ENCODE data around the gene MUC5AC. TPM values are rescaled to one million over a fixed set of nuclear protein-coding genes. Genes with fewer than 3 reads are reported as not detected.
"Not testable (repeated sequence)": the region's sequence is repeated elsewhere in the genome, so short reads cannot be mapped to it uniquely, and the experiment has no call there.

MUC5AC gene
- total RNA-seq, 1 donor from 2014 or later = 0.03 TPM

DNA sequence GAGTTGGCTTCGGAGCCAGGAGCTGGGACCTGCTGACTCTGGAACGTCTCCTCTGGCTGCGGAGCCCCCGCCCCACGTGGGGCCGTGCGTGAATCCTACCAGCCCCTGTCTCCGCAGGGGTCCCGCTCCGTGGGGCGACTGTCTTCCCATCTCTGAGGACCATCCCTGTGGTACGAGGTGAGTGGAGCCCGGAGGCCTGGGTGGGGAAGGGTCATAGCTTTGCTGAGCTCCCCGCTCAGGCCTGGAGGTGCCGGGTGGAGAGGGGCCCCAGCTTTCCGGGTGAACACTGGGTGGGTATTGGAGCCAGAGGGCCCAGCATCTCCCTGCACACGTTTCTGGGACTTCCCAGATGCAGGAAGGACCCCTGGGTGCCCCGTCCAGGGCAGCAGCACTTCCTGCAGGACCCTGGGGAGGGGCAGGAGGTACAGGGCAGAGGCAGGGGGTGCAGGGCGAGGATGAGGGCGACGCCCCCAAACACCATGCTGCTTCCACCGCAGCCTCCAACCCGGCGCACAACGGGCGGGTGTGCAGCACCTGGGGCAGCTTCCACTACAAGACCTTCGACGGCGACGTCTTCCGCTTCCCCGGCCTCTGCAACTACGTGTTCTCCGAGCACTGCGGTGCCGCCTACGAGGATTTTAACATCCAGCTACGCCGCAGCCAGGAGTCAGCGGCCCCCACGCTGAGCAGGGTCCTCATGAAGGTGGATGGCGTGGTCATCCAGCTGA, 3.8 kb downstream of the MUC5AC start:
- ATAC-seq = no peak
- no peak for DNase-seq (ENCODE audit: low spot score)

DNA sequence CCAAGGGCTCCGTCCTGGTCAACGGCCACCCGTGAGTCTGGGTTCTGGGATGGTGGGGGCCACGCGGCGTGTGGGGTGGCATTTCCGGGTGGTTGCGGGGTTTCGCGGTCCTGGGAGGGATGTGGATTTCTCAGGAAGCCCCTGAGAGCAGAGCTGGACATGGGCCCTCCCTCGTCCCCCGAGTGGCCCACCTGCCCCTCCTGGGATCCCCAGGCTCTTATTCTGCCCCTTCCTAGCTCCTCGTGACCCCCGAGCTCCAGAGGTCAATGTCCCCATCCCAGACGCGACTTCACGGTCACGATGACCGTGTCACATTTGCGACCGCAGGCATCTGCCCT, 4.4 kb downstream of the MUC5AC start:
- no peak for ATAC-seq

DNA sequence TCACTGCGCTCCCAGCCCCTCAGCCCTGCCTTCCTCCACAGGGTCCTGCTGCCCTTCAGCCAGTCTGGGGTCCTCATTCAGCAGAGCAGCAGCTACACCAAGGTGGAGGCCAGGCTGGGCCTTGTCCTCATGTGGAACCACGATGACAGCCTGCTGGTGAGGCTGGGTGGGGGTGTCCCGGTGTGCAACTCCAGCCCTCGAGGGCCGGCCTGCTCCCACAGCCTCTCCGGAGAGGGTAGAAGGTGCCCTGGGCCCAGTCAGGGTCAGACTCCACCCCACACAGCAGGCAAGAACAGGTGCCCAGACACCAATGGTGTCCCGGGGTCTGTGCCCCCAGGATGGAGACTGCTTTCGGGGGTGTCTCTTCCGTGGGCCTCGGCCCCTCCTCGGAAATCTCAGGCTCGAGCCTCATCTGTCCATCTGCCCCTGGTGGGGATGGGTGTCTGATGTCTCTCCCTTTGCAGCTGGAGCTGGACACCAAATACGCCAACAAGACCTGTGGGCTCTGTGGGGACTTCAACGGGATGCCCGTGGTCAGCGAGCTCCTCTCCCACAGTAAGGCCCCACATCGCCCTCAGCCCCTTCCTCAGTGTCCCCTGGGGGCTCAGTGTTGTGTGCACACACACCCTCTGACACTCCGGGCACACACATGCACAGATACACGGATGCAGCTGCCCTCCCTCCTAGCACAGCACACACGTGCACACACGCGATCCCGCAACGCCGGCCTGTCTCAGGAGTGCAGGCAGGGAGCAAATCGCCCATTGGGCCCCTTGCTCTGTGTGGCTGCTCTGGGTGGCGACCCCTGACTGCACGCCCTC, 4.9 kb downstream of the MUC5AC start:
- ATAC-seq = no peak
- DNase-seq (ENCODE audit: low spot score) = no peak

More for the DNA sequence above, 4.4 kb downstream of the MUC5AC start:
- no peak for DNase-seq (ENCODE audit: low spot score)

DNA sequence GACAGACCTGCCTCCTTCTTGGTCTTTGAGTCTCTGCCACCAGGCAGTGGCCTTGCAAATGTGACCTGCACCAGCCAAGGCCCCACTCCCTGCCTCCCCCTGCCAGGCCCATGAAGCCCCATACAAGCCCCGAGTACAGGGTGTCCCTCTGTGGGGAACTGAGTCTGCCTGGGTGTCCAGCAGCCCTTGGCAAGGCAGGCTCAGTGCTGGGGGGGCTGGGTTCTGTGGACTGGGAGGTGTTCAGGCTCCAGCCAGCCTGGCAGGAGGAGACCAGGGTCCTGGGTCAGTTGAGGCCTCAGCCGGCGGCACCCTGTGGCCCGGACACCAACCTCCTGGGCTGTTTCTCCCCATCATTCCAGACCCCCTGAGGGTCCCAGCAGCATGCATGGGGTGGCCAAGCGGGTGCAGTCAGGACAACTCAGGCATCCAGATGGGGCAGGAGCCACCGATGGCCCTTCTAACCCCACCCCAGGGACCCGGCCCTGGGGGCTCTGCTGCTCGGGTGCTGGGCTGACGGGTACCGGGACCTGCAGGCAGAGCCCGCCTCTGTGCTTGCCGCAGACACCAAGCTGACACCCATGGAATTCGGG, 5.7 kb downstream of the MUC5AC start:
- ATAC-seq = no peak
- no peak for DNase-seq (ENCODE audit: low spot score)

DNA sequence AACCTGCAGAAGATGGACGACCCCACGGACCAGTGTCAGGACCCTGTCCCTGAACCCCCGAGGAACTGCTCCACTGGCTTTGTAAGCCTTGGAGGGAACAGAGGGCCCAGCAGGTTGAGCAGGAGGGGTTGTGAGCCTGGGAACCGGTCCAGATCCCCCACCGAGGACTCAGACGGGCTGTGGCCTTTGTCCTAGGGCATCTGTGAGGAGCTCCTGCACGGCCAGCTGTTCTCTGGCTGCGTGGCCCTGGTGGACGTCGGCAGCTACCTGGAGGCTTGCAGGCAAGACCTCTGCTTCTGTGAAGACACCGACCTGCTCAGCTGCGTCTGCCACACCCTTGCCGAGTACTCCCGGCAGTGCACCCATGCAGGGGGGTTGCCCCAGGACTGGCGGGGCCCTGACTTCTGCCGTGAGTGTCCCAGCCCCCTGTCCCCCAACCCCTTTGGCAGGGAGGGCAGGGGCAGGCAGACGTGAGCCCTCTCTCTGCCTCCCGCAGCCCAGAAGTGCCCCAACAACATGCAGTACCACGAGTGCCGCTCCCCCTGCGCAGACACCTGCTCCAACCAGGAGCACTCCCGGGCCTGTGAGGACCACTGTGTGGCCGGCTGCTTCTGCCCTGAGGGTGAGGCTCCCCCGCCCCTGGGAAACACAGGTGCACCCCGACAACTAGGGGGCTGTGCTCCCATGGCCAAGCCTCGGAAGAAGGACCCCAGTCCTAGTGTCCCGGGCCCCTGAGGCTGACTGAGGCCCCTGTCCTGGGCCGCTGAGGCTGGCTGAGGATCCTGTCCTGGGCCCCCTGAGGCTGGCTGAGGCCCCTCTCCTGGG, 6.4 kb downstream of the MUC5AC start:
- ATAC-seq (no peak), DNase-seq (ENCODE audit: low spot score) (no peak)

DNA sequence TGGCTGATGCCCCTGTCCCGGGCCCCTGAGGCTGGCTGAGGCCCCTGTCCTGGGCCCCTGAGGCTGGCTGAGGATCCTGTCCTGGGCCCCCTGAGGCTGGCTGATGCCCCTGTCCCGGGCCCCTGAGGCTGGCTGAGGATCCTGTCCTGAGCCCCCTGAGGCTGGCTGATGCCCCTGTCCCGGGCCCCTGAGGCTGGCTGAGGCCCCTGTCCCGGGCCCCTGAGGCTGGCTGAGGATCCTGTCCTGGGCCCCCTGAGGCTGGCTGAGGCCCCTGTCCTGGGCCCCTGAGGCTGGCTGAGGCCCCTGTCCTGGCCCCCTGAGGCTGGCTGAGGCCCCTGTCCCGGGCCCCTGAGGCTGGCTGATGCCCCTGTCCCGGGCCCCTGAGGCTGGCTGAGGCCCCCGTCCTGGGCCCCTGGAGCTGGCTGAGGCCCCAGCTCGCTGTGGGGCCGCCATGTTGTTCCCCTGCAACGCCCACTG, 7.1 kb downstream of the MUC5AC start:
- not testable (repeated sequence) for ATAC-seq; DNase-seq (ENCODE audit: low spot score)

DNA sequence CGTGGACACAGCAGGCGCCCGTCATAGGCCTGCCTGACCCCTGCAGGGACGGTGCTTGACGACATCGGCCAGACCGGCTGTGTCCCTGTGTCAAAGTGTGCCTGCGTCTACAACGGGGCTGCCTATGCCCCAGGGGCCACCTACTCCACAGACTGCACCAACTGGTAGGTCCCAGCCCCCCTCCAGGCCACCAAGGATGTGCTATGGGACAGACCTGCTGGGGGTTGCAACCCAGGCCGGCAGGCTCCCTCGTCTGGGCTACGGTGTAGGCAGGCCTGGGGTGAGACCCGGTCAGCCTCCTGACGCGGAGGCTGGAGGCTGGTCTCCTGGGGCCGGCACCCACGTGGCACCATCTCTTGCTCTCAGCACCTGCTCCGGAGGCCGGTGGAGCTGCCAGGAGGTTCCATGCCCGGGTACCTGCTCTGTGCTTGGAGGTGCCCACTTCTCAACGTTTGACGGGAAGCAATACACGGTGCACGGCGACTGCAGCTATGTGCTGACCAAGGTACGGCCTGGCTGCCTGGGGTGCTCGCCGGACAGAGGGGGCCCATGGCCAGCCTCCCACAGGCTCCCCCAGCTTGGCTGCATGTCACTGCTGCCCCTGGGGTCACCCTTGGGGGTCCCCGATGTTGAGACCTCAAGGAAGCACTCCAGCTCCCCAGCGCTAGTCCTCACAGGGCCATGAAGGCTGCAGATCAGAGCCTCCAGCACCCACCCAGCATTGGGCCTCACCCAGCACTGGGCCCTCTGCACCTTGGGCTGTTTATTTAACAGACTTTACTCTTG, 7.7 kb downstream of the MUC5AC start:
- ATAC-seq = no peak
- no peak for DNase-seq (ENCODE audit: low spot score)

DNA sequence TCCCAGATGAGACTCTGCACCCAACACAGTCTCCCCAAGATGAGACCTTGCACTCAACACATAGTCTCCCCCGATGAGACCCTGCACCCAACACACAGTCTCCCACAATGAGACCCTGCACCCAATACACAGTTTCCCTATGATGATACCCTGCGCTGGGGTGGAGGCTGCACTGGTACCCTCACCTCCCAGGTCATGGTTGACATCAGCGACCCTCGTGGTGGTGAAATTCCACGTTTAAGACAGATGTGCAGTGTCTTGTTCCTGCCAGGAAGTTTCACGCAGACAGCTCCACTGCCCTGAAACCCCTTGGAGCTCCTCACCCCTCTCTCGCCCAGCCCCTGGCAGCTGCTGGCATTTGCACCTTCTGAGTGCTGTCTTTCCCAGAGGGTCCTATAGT, 9.5 kb downstream of the MUC5AC start:
- DNase-seq (ENCODE audit: low spot score) (no peak), ATAC-seq (no peak)

DNA sequence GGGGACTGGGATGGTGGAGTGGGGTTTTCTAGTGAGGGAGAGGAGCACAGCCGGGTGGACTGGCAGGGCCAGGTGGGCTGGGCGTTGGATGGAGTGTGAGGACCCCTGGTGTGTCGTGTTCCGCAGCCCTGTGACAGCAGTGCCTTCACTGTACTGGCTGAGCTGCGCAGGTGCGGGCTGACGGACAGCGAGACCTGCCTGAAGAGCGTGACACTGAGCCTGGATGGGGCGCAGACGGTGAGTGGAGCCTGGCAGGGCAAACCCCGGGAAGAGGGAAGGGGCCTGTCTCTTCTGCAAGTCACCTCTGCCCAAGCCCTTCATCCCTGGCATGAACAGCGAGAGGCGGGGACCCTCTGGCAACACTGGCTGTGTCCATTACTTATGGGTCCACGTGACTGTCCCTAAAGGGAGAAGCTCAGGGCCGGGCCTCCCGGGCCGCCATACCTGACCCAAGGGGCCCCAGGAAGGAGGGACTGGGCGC, 10.0 kb downstream of the MUC5AC start:
- ATAC-seq (no peak), DNase-seq (ENCODE audit: low spot score) (no peak)

DNA sequence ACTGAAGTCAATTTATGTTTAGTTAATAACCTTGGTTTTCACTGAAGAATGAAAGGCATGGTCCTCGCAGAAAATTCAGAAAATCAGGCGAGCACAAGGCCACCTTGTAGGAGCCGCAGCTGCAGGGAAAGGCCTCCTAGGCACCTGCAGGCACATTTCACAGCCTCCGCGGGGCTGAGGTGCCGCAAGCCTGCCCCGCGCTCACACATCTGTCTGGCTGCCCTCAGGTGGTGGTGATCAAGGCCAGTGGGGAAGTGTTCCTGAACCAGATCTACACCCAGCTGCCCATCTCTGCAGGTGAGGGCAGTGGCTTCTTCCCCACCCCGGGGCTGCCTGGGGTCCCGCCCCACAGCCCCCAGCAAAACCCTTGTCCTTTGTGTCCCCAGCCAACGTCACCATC, 10.5 kb downstream of the MUC5AC start:
- ATAC-seq (no peak), DNase-seq (ENCODE audit: low spot score) (no peak)

DNA sequence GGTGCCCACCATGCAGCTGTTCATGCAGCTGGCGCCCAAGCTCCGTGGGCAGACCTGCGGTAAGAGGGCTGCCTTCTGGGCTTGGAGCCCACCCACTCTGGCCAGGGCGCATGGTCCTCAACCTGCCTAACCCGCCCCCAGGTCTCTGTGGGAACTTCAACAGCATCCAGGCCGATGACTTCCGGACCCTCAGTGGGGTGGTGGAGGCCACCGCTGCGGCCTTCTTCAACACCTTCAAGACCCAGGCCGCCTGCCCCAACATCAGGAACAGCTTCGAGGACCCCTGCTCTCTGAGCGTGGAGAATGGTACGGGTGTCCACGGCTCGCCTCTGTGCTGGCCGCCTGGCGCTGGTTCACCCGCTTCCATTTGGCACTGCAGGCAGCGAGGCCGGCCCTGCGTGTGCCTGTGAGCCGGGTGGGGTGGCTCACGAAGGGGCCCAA, 11.0 kb downstream of the MUC5AC start:
- ATAC-seq (no peak), DNase-seq (ENCODE audit: low spot score) (no peak)

DNA sequence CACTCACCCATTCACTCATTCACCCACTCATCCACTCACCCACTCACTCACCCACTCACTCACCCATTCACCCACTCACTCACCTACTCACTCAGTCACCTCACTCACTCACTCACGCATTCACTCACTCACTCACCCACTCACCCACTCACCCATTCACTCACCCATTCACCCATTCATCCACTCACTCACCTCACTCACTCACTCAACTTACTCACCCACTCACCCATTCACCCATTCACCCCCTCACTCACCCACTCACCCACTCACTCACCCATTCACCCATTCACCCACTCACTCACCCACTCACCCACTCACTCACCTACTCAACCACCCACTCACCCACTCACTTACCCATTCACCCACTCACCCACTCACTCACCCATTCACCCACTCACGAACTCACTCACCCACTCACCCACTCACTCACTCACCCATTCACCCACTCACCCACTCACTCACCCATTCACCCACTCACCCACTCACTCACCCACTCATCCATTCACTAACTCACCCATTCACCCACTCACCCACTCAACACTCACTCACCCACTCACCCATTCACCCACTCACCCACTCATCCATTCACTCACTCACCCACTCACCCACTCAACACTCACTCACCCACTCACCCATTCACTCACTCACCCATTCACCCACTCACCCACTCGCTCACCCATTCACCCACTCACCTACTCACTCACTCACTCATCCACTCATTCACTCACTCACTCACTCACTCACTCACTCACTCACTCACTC, 13.7 kb downstream of the MUC5AC start:
- DNase-seq (ENCODE audit: low spot score) (no peak), ATAC-seq (no peak)

DNA sequence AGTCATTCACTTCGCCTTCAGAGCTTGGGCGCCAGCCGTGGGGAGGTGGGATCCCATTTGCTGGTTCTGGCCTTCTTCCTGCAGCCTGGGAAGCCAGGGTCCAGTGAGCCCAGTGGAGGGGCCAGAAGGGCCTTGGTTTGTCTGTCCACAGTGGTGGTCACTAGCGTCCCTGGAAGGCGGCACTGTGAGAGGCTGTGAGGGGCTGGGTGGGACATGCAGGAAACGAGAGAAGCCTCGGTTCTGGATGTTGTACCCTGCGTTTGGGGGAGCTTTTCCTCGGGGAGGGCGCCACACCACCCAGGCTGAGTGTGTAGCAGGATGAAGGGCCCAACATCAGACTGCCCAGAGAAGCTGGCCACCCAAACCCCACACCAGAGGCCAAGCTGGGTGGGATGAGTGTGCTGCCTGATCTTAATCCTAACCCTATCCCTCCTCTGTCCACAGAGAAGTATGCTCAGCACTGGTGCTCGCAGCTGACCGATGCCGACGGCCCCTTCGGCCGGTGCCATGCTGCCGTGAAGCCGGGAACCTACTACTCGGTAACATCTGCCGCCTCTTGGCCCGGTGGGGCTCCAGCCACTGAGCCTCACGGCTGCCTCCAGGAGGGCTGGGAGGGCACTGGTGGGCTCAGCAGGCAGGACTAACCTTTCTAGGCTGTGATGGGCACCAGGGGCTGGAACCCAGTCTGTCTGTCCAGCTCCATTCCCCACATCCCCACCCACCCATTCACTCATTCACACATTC, 14.4 kb downstream of the MUC5AC start:
- DNase-seq (ENCODE audit: low spot score) (no peak), ATAC-seq (no peak)

DNA sequence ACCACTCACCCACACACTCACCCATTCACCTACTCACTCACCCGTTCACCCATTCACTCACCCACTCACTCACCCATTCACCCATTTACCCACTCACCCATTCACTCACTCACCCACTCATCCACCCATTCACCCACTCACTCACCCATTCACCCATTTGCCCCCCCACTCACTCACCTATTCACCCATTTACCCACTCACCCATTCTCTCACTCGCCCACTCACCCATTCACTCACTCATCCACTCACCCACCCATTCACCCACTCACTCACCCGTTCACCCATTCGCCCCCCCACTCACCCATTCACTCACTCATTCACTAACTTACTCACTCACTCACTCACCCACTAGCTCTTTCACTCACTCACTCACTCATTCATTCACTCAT, 15.0 kb downstream of the MUC5AC start:
- no peak for DNase-seq (ENCODE audit: low spot score)
- no peak for ATAC-seq

DNA sequence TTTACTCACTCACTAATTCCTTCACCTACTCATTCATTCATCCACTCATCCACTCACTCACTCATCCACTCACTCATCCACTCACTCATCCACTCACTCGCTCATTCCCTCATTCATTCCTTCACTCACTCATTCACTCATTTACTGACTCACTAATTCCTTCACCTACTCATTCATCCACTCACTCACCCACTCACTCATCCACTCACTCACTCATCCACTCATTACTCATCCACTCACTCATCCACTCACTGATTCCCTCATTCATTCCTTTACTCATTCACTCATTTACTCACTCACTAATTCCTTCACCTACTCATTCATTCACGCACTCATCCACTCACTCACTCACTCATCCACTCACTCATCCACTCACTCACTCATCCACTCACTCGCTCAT, 15.6 kb downstream of the MUC5AC start:
- ATAC-seq; DNase-seq (ENCODE audit: low spot score): not testable (repeated sequence)

DNA sequence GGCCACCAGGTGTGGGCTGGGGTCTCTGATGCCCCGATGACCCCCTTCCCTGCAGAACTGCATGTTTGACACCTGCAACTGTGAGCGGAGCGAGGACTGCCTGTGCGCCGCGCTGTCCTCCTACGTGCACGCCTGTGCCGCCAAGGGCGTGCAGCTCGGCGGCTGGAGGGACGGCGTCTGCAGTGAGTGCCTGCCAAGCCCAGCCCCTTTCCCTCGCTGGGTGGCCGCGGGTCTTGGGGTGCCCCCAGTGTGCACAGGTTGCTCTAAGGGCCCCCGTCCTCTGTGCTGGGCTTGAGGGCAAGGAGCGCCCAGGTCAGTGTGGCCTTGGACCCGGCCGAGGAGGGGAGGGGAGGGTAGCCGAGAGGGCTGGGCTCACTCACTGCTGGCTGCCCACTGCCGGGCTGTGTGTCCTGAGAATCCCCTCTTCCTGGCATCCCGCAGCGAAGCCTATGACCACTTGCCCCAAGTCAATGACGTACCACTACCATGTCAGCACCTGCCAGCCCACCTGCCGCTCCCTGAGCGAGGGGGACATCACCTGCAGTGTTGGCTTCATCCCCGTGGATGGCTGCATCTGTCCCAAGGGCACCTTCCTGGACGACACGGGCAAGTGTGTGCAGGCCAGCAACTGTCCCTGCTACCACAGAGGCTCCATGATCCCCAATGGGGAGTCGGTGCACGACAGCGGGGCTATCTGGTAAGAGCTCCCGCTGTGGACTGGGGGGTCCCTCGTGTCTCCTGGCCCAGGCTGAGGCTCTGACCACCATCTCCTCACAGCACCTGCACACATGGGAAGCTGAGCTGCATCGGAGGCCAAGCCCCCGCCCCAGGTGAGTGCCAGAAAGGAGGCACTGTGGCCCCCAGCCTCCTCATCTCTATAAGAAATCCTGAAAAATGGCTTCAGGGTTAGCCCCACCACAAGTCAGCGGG, 17.0 kb downstream of the MUC5AC start:
- ATAC-seq (no peak), DNase-seq (ENCODE audit: low spot score) (no peak)

DNA sequence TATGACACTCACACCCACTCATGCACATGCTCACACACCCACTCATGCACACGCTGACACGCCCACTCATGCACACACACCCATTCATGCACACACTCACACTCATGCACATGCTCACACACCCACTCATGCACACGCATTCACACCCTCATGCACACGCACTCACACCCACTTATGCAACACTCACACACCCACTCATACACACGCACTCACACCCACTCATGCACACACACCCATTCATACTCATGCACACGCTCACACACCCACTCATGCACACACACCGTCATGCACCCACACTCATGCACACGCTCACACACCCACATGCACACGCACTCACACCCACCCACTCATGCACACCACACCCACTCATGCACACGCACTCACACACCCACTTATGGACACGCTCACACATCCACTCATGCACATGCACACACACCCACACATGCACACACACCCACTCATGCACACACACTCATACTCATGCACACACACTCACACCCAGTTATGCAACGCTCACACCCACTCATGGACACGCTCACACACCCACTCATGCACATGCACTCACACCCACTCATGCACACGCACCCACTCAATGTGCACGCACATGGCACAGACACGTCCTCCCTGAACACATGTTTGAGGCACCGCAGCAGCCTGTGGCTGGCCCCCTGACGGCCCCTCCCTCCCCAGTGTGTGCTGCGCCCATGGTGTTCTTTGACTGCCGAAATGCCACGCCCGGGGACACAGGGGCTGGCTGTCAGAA, 17.9 kb downstream of the MUC5AC start:
- DNase-seq (ENCODE audit: low spot score) (no peak), ATAC-seq (no peak)

Data from left lobe of liver (tissue), 2 donors.